GM23338 (cell line): ENCODE results near the gene PNMA8B. TPM values are rescaled to one million over a fixed set of nuclear protein-coding genes. Genes with fewer than 3 reads are reported as not detected.

Experiments used
- ATAC-seq: fragments of 200-7000 bp; cut with Tn5 transposase; 3 replicates; pipeline ENCODE4 v1.9.1; 2020
- DNase-seq: peaks from one replicate; pipeline ENCODE4 v3.0.0-alpha.2; 2015; ENCODE audit warnings: low spot score
- H2AFZ ChIP-seq: fragments of 200-600 bp; sonication (generic); 2 replicates; pipeline ENCODE4 v1.8.0; 2016; ENCODE audit warnings: antibody characterized with exemption, mild to moderate bottlenecking, moderate library complexity
- H3F3A ChIP-seq: fragments of 200-600 bp; sonication (generic); replicated peaks from 2 replicates; pipeline ENCODE4 v1.8.0; 2017; ENCODE audit warnings: antibody characterized with exemption, mixed run types, low read depth
- H3K27ac ChIP-seq: fragments of 200-600 bp; sonication (generic); 2 replicates; pipeline ENCODE4 v1.6.1; 2016; ENCODE audit warnings: low read depth
- H3K27me3 ChIP-seq: fragments of 200-600 bp; sonication (generic); 2 replicates; pipeline ENCODE4 v1.8.0; 2016; ENCODE audit warnings: mild to moderate bottlenecking, mixed run types, moderate library complexity; ENCODE audit not compliant: insufficient read depth
- H3K36me3 ChIP-seq: fragments of 200-600 bp; sonication (generic); 2 replicates; pipeline ENCODE4 v1.8.0; 2016; ENCODE audit warnings: mild to moderate bottlenecking; ENCODE audit not compliant: insufficient read depth
- H3K4me1 ChIP-seq: fragments of 200-600 bp; sonication (generic); 2 replicates; pipeline ENCODE4 v1.8.0; 2016; ENCODE audit warnings: mild to moderate bottlenecking, moderate library complexity; ENCODE audit not compliant: insufficient read depth
- H3K4me2 ChIP-seq: fragments of 200-600 bp; sonication (generic); 2 replicates; pipeline ENCODE4 v1.7.1; 2017; ENCODE audit warnings: mixed run types
- H3K4me3 ChIP-seq: fragments of 200-600 bp; sonication (generic); 2 replicates; pipeline ENCODE4 v1.6.1; 2016; ENCODE audit warnings: mixed run types
- H3K79me2 ChIP-seq: fragments of 200-600 bp; sonication (generic); replicated peaks from 2 replicates; pipeline ENCODE4 v1.8.0; 2017; ENCODE audit warnings: mild to moderate bottlenecking; ENCODE audit not compliant: insufficient read depth
- H3K9me2 ChIP-seq: fragments of 200-600 bp; sonication (generic); 2 replicates; pipeline ENCODE4 v1.8.0; 2017; ENCODE audit not compliant: insufficient read depth
- H4K20me1 ChIP-seq: fragments of 200-600 bp; sonication (generic); replicated peaks from 2 replicates; pipeline ENCODE4 v1.8.0; 2017; ENCODE audit warnings: mild to moderate bottlenecking; ENCODE audit not compliant: insufficient read depth
- H3K27ac Mint-ChIP-seq: 2 replicates; pipeline ENCODE4 v1.8.0; 2020; ENCODE audit warnings: inconsistent platforms, mild to moderate bottlenecking, moderate library complexity, mixed read lengths
- H3K27me3 Mint-ChIP-seq: 3 replicates; pipeline ENCODE4 v1.8.0; 2022; ENCODE audit warnings: low read depth, mild to moderate bottlenecking, moderate library complexity, mixed read lengths, inconsistent platforms; ENCODE audit not compliant: insufficient read depth, poor library complexity
- H3K36me3 Mint-ChIP-seq: 3 replicates; pipeline ENCODE4 v1.8.0; 2021; ENCODE audit warnings: low read depth, mild to moderate bottlenecking, inconsistent platforms, moderate library complexity, mixed read lengths
- H3K4me1 Mint-ChIP-seq: 3 replicates; pipeline ENCODE4 v1.8.0; 2020; ENCODE audit warnings: mild to moderate bottlenecking, inconsistent platforms, mixed read lengths
- H3K4me3 Mint-ChIP-seq: 3 replicates; pipeline ENCODE4 v1.8.0; 2021; ENCODE audit warnings: moderate library complexity, mild to moderate bottlenecking, inconsistent platforms, mixed read lengths
- H3K9me3 Mint-ChIP-seq: 3 replicates; pipeline ENCODE4 v1.8.0; 2020; ENCODE audit warnings: moderate library complexity, mild to moderate bottlenecking, inconsistent platforms, mixed read lengths
- CREB1 ChIP-seq: fragments of 250-450 bp; sonication (Bioruptor Pico); IDR thresholded peaks from 2 replicates; pipeline ENCODE4 v1.5.0; 2020; ENCODE audit warnings: low read depth, mild to moderate bottlenecking, moderate library complexity
- EZH2 ChIP-seq: fragments of 200-600 bp; sonication (generic); IDR thresholded peaks from one replicate; pipeline ENCODE4 v1.8.0; 2017; ENCODE audit warnings: antibody characterized with exemption, mild to moderate bottlenecking, low read depth; ENCODE audit not compliant: unreplicated experiment
- EZH2phosphoT487 ChIP-seq: fragments of 200-600 bp; sonication (generic); IDR thresholded peaks from one replicate; pipeline ENCODE4 v1.8.1; 2018; ENCODE audit warnings: antibody characterized with exemption; ENCODE audit not compliant: unreplicated experiment
- JUNB ChIP-seq: IDR thresholded peaks from one replicate; pipeline ENCODE4 v1.6.1; 2016; ENCODE audit warnings: antibody characterized with exemption; ENCODE audit not compliant: unreplicated experiment
- NANOG ChIP-seq: IDR thresholded peaks from 2 replicates; pipeline ENCODE4 v1.6.1; 2016; ENCODE audit warnings: antibody characterized with exemption, borderline replicate concordance
- POLR2AphosphoS5 ChIP-seq: IDR thresholded peaks from 2 replicates; pipeline ENCODE4 v1.6.1; 2016; ENCODE audit warnings: antibody characterized with exemption, low read depth
- STAT1 ChIP-seq: IDR thresholded peaks from one replicate; pipeline ENCODE4 v1.6.1; 2016; ENCODE audit warnings: antibody characterized with exemption; ENCODE audit not compliant: unreplicated experiment
- ZNF114 ChIP-seq: fragments of 250-450 bp; sonication (Bioruptor Pico); IDR thresholded peaks from 2 replicates; pipeline ENCODE4 v1.5.0; 2020; ENCODE audit warnings: mild to moderate bottlenecking, moderate library complexity
- ZNF331 ChIP-seq: fragments of 250-450 bp; sonication (Bioruptor Pico); IDR thresholded peaks from 2 replicates; pipeline ENCODE4 v1.5.0; 2020; ENCODE audit warnings: low read depth, mild to moderate bottlenecking, moderate library complexity
- polyA plus RNA-seq: library from polyadenylated mRNA; unstranded; fragments of >200 nt; fragmentation: Nextera tagmentation; extraction: Ambion mirVana; gene quantifications from 2 replicates; pipeline ENCODE4 v1.2.1, GENCODE V29; 2016
- total RNA-seq: library from RNA; depleted of rRNA; stranded (reverse); fragments of >200 nt; shearing (Covaris generic); gene quantifications from 2 replicates; pipeline ENCODE4 v1.2.3, GENCODE V29; 2014
- TF ChIP-seq, protein P1 (sequence below), 2 experiments: fragments of 200-600 bp in 1 of 2; sonication (generic) in 1 of 2; conservative IDR thresholded peaks; 2 replicates each; pipeline versions ENCODE4 v1.5.1 to v1.6.1; 2016 to 2017; ENCODE audit warnings: antibody characterized with exemption in 2 of 2, low read depth in 2 of 2, mild to moderate bottlenecking in 2 of 2, moderate library complexity in 1 of 2
- TF ChIP-seq, protein P2 (sequence below): fragments of 250-450 bp; sonication (Bioruptor Pico); IDR thresholded peaks from 2 replicates; pipeline ENCODE4 v1.5.0; 2020; ENCODE audit warnings: mild to moderate bottlenecking, moderate library complexity
- TF ChIP-seq, protein P3 (sequence below): IDR thresholded peaks from 2 replicates; pipeline ENCODE4 v1.6.1; 2016; ENCODE audit warnings: antibody characterized with exemption
- TF ChIP-seq, protein P4 (sequence below): IDR thresholded peaks from one replicate; pipeline ENCODE4 v1.6.1; 2018; ENCODE audit warnings: antibody characterized with exemption; ENCODE audit not compliant: unreplicated experiment

The PNMA8B gene
- total and polyA plus RNA-seq, 2 experiments from 2014 or later = 0.44 to 1.7 TPM

DNA sequence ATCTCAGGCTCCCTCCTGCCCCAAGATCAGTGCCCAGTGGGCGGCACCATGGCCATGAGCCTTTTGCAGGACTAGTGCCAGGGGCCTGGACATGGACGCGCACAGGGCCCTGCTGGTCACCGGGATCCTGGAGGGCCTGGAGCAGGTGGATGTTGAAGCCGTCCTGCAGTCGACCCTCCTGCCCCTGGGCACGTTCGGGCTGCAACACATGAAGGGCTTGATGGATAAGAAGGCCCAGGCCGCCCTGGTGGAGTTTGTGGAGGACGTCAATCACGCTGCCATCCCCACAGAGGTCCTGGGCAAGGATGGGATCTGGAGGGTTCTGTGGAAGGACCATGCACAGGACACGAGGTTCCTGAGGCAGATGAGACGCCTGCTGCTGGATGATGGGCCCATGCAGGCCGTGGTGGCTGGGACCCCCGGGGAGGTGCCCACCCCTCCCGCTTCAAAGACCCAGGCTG is 38.0 kb upstream of the PNMA8B start:
- peaks cover 20% of the 10 kb centered on the region for H3K27me3 Mint-ChIP-seq

More for the DNA sequence above, 38.0 kb upstream of the PNMA8B start:
- Histone ChIP-seq H3K9me2 (no peaks in the 10 kb centered on the region), H4K20me1 (no peaks in the 10 kb centered on the region), H3K27ac (no peak overlapping the region), H3F3A (no peaks in the 10 kb centered on the region), H3K27me3 (no peaks in the 10 kb centered on the region), H3K4me3 (no peak overlapping the region), H2AFZ (no peak overlapping the region), H3K4me1 (peaks cover 17% of the 10 kb centered on the region), H3K79me2 (no peaks in the 10 kb centered on the region), H3K4me2 (no peak overlapping the region), H3K36me3 (no peaks in the 10 kb centered on the region)
- Mint-ChIP-seq H3K4me3 (no peak overlapping the region), H3K9me3 (0 out of 3 replicates have a peak, but pooled peaks cover 3% of the 10 kb centered on the region), H3K36me3 (no peaks in the 10 kb centered on the region; the same call in 2 of the 3 replicates), H3K27ac (no peak overlapping the region), H3K4me1 (peaks cover 24% of the 10 kb centered on the region)
- TF ChIP-seq, protein P1, sequence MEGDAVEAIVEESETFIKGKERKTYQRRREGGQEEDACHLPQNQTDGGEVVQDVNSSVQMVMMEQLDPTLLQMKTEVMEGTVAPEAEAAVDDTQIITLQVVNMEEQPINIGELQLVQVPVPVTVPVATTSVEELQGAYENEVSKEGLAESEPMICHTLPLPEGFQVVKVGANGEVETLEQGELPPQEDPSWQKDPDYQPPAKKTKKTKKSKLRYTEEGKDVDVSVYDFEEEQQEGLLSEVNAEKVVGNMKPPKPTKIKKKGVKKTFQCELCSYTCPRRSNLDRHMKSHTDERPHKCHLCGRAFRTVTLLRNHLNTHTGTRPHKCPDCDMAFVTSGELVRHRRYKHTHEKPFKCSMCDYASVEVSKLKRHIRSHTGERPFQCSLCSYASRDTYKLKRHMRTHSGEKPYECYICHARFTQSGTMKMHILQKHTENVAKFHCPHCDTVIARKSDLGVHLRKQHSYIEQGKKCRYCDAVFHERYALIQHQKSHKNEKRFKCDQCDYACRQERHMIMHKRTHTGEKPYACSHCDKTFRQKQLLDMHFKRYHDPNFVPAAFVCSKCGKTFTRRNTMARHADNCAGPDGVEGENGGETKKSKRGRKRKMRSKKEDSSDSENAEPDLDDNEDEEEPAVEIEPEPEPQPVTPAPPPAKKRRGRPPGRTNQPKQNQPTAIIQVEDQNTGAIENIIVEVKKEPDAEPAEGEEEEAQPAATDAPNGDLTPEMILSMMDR (conservative IDR thresholded peaks at IDR 0.05; ENCODE audit: low read depth in 2 of 2) = no peak
- TF ChIP-seq EZH2phosphoT487 = no peak
- TF ChIP-seq, protein P2, sequence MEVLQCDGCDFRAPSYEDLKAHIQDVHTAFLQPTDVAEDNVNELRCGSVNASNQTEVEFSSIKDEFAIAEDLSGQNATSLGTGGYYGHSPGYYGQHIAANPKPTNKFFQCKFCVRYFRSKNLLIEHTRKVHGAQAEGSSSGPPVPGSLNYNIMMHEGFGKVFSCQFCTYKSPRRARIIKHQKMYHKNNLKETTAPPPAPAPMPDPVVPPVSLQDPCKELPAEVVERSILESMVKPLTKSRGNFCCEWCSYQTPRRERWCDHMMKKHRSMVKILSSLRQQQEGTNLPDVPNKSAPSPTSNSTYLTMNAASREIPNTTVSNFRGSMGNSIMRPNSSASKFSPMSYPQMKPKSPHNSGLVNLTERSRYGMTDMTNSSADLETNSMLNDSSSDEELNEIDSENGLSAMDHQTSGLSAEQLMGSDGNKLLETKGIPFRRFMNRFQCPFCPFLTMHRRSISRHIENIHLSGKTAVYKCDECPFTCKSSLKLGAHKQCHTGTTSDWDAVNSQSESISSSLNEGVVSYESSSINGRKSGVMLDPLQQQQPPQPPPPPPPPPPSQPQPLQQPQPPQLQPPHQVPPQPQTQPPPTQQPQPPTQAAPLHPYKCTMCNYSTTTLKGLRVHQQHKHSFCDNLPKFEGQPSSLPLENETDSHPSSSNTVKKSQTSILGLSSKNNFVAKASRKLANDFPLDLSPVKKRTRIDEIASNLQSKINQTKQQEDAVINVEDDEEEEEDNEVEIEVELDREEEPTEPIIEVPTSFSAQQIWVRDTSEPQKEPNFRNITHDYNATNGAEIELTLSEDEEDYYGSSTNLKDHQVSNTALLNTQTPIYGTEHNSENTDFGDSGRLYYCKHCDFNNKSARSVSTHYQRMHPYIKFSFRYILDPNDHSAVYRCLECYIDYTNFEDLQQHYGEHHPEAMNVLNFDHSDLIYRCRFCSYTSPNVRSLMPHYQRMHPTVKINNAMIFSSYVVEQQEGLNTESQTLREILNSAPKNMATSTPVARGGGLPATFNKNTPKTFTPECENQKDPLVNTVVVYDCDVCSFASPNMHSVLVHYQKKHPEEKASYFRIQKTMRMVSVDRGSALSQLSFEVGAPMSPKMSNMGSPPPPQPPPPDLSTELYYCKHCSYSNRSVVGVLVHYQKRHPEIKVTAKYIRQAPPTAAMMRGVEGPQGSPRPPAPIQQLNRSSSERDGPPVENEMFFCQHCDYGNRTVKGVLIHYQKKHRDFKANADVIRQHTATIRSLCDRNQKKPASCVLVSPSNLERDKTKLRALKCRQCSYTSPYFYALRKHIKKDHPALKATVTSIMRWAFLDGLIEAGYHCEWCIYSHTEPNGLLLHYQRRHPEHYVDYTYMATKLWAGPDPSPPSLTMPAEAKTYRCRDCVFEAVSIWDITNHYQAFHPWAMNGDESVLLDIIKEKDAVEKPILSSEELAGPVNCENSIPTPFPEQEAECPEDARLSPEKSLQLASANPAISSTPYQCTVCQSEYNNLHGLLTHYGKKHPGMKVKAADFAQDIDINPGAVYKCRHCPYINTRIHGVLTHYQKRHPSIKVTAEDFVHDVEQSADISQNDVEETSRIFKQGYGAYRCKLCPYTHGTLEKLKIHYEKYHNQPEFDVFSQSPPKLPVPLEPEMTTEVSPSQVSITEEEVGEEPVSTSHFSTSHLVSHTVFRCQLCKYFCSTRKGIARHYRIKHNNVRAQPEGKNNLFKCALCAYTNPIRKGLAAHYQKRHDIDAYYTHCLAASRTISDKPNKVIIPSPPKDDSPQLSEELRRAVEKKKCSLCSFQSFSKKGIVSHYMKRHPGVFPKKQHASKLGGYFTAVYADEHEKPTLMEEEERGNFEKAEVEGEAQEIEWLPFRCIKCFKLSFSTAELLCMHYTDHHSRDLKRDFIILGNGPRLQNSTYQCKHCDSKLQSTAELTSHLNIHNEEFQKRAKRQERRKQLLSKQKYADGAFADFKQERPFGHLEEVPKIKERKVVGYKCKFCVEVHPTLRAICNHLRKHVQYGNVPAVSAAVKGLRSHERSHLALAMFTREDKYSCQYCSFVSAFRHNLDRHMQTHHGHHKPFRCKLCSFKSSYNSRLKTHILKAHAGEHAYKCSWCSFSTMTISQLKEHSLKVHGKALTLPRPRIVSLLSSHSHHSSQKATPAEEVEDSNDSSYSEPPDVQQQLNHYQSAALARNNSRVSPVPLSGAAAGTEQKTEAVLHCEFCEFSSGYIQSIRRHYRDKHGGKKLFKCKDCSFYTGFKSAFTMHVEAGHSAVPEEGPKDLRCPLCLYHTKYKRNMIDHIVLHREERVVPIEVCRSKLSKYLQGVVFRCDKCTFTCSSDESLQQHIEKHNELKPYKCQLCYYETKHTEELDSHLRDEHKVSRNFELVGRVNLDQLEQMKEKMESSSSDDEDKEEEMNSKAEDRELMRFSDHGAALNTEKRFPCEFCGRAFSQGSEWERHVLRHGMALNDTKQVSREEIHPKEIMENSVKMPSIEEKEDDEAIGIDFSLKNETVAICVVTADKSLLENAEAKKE = no peak
- TF ChIP-seq, protein P3, sequence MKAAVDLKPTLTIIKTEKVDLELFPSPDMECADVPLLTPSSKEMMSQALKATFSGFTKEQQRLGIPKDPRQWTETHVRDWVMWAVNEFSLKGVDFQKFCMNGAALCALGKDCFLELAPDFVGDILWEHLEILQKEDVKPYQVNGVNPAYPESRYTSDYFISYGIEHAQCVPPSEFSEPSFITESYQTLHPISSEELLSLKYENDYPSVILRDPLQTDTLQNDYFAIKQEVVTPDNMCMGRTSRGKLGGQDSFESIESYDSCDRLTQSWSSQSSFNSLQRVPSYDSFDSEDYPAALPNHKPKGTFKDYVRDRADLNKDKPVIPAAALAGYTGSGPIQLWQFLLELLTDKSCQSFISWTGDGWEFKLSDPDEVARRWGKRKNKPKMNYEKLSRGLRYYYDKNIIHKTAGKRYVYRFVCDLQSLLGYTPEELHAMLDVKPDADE = no peak
- no peak for TF ChIP-seq ZNF114 (CRISPR knock-in tag)
- no peak for TF ChIP-seq CREB1 (CRISPR knock-in tag)
- TF ChIP-seq ZNF331 (CRISPR knock-in tag) = no peak
- TF ChIP-seq POLR2AphosphoS5 = no peak
- no peak for TF ChIP-seq EZH2
- TF ChIP-seq, protein P4, sequence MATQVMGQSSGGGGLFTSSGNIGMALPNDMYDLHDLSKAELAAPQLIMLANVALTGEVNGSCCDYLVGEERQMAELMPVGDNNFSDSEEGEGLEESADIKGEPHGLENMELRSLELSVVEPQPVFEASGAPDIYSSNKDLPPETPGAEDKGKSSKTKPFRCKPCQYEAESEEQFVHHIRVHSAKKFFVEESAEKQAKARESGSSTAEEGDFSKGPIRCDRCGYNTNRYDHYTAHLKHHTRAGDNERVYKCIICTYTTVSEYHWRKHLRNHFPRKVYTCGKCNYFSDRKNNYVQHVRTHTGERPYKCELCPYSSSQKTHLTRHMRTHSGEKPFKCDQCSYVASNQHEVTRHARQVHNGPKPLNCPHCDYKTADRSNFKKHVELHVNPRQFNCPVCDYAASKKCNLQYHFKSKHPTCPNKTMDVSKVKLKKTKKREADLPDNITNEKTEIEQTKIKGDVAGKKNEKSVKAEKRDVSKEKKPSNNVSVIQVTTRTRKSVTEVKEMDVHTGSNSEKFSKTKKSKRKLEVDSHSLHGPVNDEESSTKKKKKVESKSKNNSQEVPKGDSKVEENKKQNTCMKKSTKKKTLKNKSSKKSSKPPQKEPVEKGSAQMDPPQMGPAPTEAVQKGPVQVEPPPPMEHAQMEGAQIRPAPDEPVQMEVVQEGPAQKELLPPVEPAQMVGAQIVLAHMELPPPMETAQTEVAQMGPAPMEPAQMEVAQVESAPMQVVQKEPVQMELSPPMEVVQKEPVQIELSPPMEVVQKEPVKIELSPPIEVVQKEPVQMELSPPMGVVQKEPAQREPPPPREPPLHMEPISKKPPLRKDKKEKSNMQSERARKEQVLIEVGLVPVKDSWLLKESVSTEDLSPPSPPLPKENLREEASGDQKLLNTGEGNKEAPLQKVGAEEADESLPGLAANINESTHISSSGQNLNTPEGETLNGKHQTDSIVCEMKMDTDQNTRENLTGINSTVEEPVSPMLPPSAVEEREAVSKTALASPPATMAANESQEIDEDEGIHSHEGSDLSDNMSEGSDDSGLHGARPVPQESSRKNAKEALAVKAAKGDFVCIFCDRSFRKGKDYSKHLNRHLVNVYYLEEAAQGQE = no peak
- TF ChIP-seq NANOG = no peak
- TF ChIP-seq JUNB = no peak
- no peak for TF ChIP-seq STAT1
- no peak for ATAC-seq
- no peak for DNase-seq
